GM12878 (cell line): ENCODE results near the gene TMEM181. TPM values are rescaled to one million over a fixed set of nuclear protein-coding genes. Genes with fewer than 3 reads are reported as not detected.

Experiments used
- ATAC-seq: fragments of 200-7000 bp; cut with Tn5 transposase; 3 replicates; pipeline ENCODE4 v1.9.1; 2020; ENCODE audit warnings: mild to moderate bottlenecking, moderate library complexity
- BruUV-seq: library from RNA; stranded (reverse); fragments of 400-500 nt; replicated peaks from 2 replicates; lab custom pipeline; 2021; lab: Mats Ljungman, UMichigan
- CTCF ChIA-PET: fragments of 300-600 bp; sonication (Branson Sonifier 250); formaldehyde crosslinking; extraction: SDS; loops from one replicate; lab custom pipeline; 2021; ENCODE audit warnings: inconsistent platforms; lab: Yijun Ruan, JAX
- POLR2A ChIA-PET: fragments of 350-600 bp; formaldehyde crosslinking; extraction: SDS; loops from one replicate; lab custom pipeline; 2021; ENCODE audit warnings: inconsistent platforms; lab: Charles Lee
- RAD21 ChIA-PET: fragments of 300-600 bp; sonication (Branson Sonifier 250); formaldehyde crosslinking; loops from one replicate; lab custom pipeline; 2023; ENCODE audit warnings: antibody characterized with exemption; ENCODE audit not compliant: unreplicated experiment; lab: Charles Lee
- SMC1A ChIA-PET: fragments of 300-600 bp; sonication (Branson Sonifier 250); formaldehyde crosslinking; loops from one replicate; lab custom pipeline; 2023; ENCODE audit not compliant: unreplicated experiment, uncharacterized antibody; lab: Charles Lee
- DNase-seq: peaks from one replicate; pipeline ENCODE4 v3.0.0-alpha.2; 2011; ENCODE audit warnings: low read depth, low spot score
- FAIRE-seq: peaks from 3 replicates; lab custom pipeline; 2011; peaks lifted over from hg19 to GRCh38; lab: Jason Lieb, UNC
- H2AFZ ChIP-seq: 2 replicates; pipeline ENCODE4 v1.6.0; 2011; ENCODE audit warnings: low read depth, low read length, control low read depth; ENCODE audit not compliant: control insufficient read depth
- H3K27ac ChIP-seq: 2 replicates; pipeline ENCODE4 v1.5.1; 2011; ENCODE audit warnings: control low read depth; ENCODE audit not compliant: control insufficient read depth, insufficient read depth
- H3K27me3 ChIP-seq, 2 experiments: replicated peaks in 1 of 2; 2 replicates each; pipeline versions ENCODE4 v1.6.0 to v1.6.1; 2011; ENCODE audit warnings: low read length in 1 of 2; ENCODE audit not compliant: control insufficient read depth in 2 of 2, insufficient read depth in 2 of 2
- H3K36me3 ChIP-seq, 2 experiments: 2 replicates each; pipeline ENCODE4 v1.5.1; 2011; ENCODE audit warnings: low read length in 1 of 2; ENCODE audit not compliant: control insufficient read depth in 2 of 2, insufficient read depth in 2 of 2
- H3K4me1 ChIP-seq: 2 replicates; pipeline ENCODE4 v1.6.1; 2011; ENCODE audit warnings: mild to moderate bottlenecking, low read length, moderate library complexity, mixed read lengths; ENCODE audit not compliant: control insufficient read depth, insufficient read depth
- H3K4me2 ChIP-seq: 2 replicates; pipeline ENCODE4 v1.6.0; 2011; ENCODE audit warnings: control low read depth; ENCODE audit not compliant: control insufficient read depth, insufficient read depth
- H3K4me3 ChIP-seq: fragments of 200-600 bp; sonication (generic); 2 replicates; pipeline ENCODE4 v1.5.1; 2016
- H3K79me2 ChIP-seq: 2 replicates; pipeline ENCODE4 v1.6.0; 2011; ENCODE audit warnings: low read length; ENCODE audit not compliant: control insufficient read depth, insufficient read depth
- H3K9ac ChIP-seq: 2 replicates; pipeline ENCODE4 v1.8.0; 2011; ENCODE audit warnings: low read length, control low read depth, mixed read lengths; ENCODE audit not compliant: control insufficient read depth, insufficient read depth
- H3K9me3 ChIP-seq: replicated peaks from 3 replicates; pipeline ENCODE4 v1.5.1; 2011; ENCODE audit warnings: mild to moderate bottlenecking, low read length; ENCODE audit not compliant: control insufficient read depth, insufficient read depth
- H4K20me1 ChIP-seq: 2 replicates; pipeline ENCODE4 v1.6.0; 2011; ENCODE audit not compliant: control insufficient read depth, insufficient read depth
- CHD2 ChIP-seq: IDR thresholded peaks from 2 replicates; pipeline ENCODE4 v1.6.1; 2011; ENCODE audit warnings: low read depth, low read length, improper control_type of control experiment, borderline replicate concordance
- CREM ChIP-seq: IDR thresholded peaks from 2 replicates; pipeline ENCODE4 v1.6.1; 2014; ENCODE audit warnings: antibody characterized with exemption, low read depth
- EED ChIP-seq: sonication (generic); IDR thresholded peaks from 2 replicates; pipeline ENCODE4 v1.6.1; 2016; ENCODE audit warnings: antibody characterized with exemption, low read depth
- HDAC2 ChIP-seq: fragments of 200-600 bp; sonication (generic); IDR thresholded peaks from 2 replicates; pipeline ENCODE4 v1.6.1; 2017
- IKZF1 ChIP-seq: fragments of 450-650 bp; conservative IDR thresholded peaks from 2 replicates; pipeline ENCODE4 v1.6.1; 2017; ENCODE audit warnings: antibody characterized with exemption, mild to moderate bottlenecking
- NR2F1 ChIP-seq: fragments of 450-650 bp; conservative IDR thresholded peaks from 2 replicates; pipeline ENCODE4 v1.6.1; 2017; ENCODE audit warnings: mild to moderate bottlenecking
- SMC3 ChIP-seq: IDR thresholded peaks from 2 replicates; pipeline ENCODE4 v1.6.1; 2011; ENCODE audit warnings: low read length, improper control_type of control experiment, borderline replicate concordance
- TBL1XR1 ChIP-seq: IDR thresholded peaks from 2 replicates; pipeline ENCODE4 v1.6.1; 2012; ENCODE audit warnings: low read depth, low read length, improper control_type of control experiment
- TCF3 ChIP-seq: IDR thresholded peaks from 2 replicates; pipeline ENCODE4 v1.6.1; 2012; ENCODE audit warnings: low read depth, mild to moderate bottlenecking, low read length, borderline replicate concordance; ENCODE audit not compliant: insufficient read depth
- ZBED1 ChIP-seq: IDR thresholded peaks from 2 replicates; pipeline ENCODE4 v1.6.1; 2016; ENCODE audit warnings: borderline replicate concordance
- ZNF622 ChIP-seq: fragments of 450-650 bp; IDR thresholded peaks from 2 replicates; pipeline ENCODE4 v1.6.1; 2017; ENCODE audit warnings: mild to moderate bottlenecking, inconsistent platforms
- WGBS: methylation state at CpG from one replicate; pipeline ENCODE4 v1.1.6; 2016; ENCODE audit warnings: low lambda C conversion rate; ENCODE audit not compliant: insufficient replicate concordance, insufficient coverage; ENCODE audit errors: missing lambda C conversion rate; 5-methylcytosine and 5-hydroxymethylcytosine counted together
- in situ Hi-C: fragments of 300-500 bp; cut with MboI; formaldehyde crosslinking; loops from 9 replicates; pipeline ENCODE4 v1.14.3; 2018; ENCODE audit warnings: mixed read lengths
- intact Hi-C: fragments of 100-400 bp; cut with micrococcal nuclease; formaldehyde crosslinking; loops from one replicate; pipeline ENCODE4 v1.14.2; 2022; ENCODE audit not compliant: unreplicated experiment
- polyA plus RNA-seq, 11 experiments: library from polyadenylated mRNA; depleted of rRNA in 4 of 11; unstranded in 6 of 11; stranded (reverse) in 5 of 11; fragments of >200 nt; fragmentation: Nextera tagmentation in 4 of 11; fragmentation: Illumina TruSeq in 1 of 11; extraction: Ambion mirVana in 4 of 11; extraction: Trizol in 1 of 11; gene quantifications; 1 replicate in 1 of 11; 2 replicates in 10 of 11; pipeline versions ENCODE4 v1.2.1 to v1.2.3, GENCODE V29; 2011 to 2016; ENCODE audit warnings: inconsistent platforms in 2 of 11, missing spikeins in 2 of 11, low read depth in 1 of 11
- total RNA-seq, 4 experiments: library from RNA; depleted of rRNA in 3 of 4; stranded (reverse); fragments of >200 nt in 3 of 4; fragmentation: Illumina TruSeq in 1 of 4; extraction: Trizol in 1 of 4; gene quantifications; 2 replicates each; pipeline versions ENCODE4 v1.2.1 to v1.2.3, GENCODE V29; 2013 to 2021
- TF ChIP-seq, protein P1 (sequence below): fragments of 450-650 bp; IDR thresholded peaks from 2 replicates; pipeline ENCODE4 v1.6.1; 2017; ENCODE audit warnings: mild to moderate bottlenecking
- TF ChIP-seq, protein P2 (sequence below): fragments of 450-650 bp; IDR thresholded peaks from 2 replicates; pipeline ENCODE4 v1.6.1; 2017; ENCODE audit warnings: antibody characterized with exemption, mild to moderate bottlenecking, moderate library complexity
- TF ChIP-seq, protein P3 (sequence below): IDR thresholded peaks from 2 replicates; pipeline ENCODE4 v1.6.1; 2012; ENCODE audit warnings: low read depth, low read length, improper control_type of control experiment
- TF ChIP-seq, protein P4 (sequence below): fragments of 450-650 bp; formaldehyde crosslinking; IDR thresholded peaks from 2 replicates; pipeline ENCODE4 v1.4.0; 2022; ENCODE audit warnings: mild to moderate bottlenecking, moderate library complexity

Gene TMEM181
- total and polyA plus RNA-seq, 10 of the 15 experiments (the other 5 are each of a cell fraction or from before 2014, with no cell fraction given) = 1.5 to 7.9 (median 5.2) TPM

DNA sequence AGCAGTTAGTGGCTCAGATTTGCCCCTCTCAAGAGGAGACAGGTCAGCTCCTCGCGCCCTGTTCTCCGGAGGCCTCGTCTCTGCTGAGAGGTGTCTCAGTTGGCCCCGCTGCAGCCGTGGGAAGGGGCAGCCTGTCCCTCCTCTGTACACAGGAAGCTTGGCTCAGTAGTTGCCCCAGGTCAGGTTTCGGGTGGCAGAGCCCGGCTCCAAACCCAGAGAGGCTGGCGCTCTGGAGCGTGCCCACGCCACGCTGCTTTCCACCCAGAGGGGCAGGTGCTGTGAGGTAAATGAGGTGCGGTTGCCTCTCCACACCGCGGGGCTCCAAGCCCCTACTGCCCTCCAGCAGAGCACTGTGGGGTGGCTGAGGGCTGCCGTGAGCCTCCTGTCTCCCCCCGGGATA lies 68.7 kb downstream of the TMEM181 start:
- intact Hi-C loops = no loop called here
- whole genome bisulfite sequencing = 94% methylated on average over 17 of the region's 17 CpGs
- TF ChIP-seq TCF3 (no peak), HDAC2 (no peak), SMC3 (no peak), TBL1XR1 (no peak), ZBED1 (no peak), EED (no peak), ZNF622 (no peak), CREM (no peak), IKZF1 (no peak), CHD2 (no peak), NR2F1 (no peak)
- TF ChIP-seq, protein P1, sequence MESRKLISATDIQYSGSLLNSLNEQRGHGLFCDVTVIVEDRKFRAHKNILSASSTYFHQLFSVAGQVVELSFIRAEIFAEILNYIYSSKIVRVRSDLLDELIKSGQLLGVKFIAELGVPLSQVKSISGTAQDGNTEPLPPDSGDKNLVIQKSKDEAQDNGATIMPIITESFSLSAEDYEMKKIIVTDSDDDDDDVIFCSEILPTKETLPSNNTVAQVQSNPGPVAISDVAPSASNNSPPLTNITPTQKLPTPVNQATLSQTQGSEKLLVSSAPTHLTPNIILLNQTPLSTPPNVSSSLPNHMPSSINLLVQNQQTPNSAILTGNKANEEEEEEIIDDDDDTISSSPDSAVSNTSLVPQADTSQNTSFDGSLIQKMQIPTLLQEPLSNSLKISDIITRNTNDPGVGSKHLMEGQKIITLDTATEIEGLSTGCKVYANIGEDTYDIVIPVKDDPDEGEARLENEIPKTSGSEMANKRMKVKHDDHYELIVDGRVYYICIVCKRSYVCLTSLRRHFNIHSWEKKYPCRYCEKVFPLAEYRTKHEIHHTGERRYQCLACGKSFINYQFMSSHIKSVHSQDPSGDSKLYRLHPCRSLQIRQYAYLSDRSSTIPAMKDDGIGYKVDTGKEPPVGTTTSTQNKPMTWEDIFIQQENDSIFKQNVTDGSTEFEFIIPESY = no peak
- TF ChIP-seq, protein P2, sequence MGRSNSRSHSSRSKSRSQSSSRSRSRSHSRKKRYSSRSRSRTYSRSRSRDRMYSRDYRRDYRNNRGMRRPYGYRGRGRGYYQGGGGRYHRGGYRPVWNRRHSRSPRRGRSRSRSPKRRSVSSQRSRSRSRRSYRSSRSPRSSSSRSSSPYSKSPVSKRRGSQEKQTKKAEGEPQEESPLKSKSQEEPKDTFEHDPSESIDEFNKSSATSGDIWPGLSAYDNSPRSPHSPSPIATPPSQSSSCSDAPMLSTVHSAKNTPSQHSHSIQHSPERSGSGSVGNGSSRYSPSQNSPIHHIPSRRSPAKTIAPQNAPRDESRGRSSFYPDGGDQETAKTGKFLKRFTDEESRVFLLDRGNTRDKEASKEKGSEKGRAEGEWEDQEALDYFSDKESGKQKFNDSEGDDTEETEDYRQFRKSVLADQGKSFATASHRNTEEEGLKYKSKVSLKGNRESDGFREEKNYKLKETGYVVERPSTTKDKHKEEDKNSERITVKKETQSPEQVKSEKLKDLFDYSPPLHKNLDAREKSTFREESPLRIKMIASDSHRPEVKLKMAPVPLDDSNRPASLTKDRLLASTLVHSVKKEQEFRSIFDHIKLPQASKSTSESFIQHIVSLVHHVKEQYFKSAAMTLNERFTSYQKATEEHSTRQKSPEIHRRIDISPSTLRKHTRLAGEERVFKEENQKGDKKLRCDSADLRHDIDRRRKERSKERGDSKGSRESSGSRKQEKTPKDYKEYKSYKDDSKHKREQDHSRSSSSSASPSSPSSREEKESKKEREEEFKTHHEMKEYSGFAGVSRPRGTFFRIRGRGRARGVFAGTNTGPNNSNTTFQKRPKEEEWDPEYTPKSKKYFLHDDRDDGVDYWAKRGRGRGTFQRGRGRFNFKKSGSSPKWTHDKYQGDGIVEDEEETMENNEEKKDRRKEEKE = no peak
- TF ChIP-seq, protein P3, sequence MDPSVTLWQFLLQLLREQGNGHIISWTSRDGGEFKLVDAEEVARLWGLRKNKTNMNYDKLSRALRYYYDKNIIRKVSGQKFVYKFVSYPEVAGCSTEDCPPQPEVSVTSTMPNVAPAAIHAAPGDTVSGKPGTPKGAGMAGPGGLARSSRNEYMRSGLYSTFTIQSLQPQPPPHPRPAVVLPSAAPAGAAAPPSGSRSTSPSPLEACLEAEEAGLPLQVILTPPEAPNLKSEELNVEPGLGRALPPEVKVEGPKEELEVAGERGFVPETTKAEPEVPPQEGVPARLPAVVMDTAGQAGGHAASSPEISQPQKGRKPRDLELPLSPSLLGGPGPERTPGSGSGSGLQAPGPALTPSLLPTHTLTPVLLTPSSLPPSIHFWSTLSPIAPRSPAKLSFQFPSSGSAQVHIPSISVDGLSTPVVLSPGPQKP = no peak
- TF ChIP-seq, protein P4, sequence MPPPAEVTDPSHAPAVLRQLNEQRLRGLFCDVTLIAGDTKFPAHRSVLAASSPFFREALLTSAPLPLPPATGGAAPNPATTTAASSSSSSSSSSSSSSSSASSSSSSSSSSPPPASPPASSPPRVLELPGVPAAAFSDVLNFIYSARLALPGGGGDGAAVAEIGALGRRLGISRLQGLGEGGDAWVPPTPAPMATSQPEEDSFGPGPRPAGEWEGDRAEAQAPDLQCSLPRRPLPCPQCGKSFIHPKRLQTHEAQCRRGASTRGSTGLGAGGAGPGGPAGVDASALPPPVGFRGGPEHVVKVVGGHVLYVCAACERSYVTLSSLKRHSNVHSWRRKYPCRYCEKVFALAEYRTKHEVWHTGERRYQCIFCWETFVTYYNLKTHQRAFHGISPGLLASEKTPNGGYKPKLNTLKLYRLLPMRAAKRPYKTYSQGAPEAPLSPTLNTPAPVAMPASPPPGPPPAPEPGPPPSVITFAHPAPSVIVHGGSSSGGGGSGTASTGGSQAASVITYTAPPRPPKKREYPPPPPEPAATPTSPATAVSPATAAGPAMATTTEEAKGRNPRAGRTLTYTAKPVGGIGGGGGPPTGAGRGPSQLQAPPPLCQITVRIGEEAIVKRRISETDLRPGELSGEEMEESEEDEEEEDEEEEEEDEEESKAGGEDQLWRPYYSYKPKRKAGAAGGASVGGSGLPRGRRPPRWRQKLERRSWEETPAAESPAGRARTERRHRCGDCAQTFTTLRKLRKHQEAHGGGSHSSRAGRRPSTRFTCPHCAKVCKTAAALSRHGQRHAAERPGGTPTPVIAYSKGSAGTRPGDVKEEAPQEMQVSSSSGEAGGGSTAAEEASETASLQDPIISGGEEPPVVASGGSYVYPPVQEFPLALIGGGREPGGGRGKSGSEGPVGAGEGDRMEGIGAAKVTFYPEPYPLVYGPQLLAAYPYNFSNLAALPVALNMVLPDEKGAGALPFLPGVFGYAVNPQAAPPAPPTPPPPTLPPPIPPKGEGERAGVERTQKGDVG = no peak

More for the DNA sequence above, 68.7 kb downstream of the TMEM181 start:
- ATAC-seq (no peak), FAIRE-seq (no peak), DNase-seq (no peak)
- H4K20me1 ChIP-seq = no peaks in the 10 kb centered on the region
- H2AFZ ChIP-seq = no peak overlapping the region
- ChIA-PET POLR2A (no interaction called here), CTCF (interaction anchor here (0.7 to 3.0 kb wide), 3 partner anchors 23 to 407 kb away, joined by 3 to 18 read pairs (median 3); no protein-coding TSS in a partner anchor), SMC1A (interaction anchor here (1.1 to 3.4 kb wide), 2 partner anchors 21 to 63 kb away, joined by 5 to 12 read pairs; partner anchors contain the start of gene SYTL3), RAD21 (interaction anchor here (1.0 kb wide), 1 partner anchor 63 kb away, joined by 3 read pairs; no protein-coding TSS in a partner anchor)
- BruUV-seq = no TSS peak
- no peak overlapping the region for H3K27ac ChIP-seq
- H3K9ac ChIP-seq = no peak overlapping the region
- no peak overlapping the region for H3K4me2 ChIP-seq
- peaks cover 18 to 25% of the 10 kb centered on the region in 2 experiments for H3K36me3 ChIP-seq
- H3K9me3 ChIP-seq = no peaks in the 10 kb centered on the region; the same call in 2 of the 3 replicates
- no peaks in the 10 kb centered on the region for H3K4me1 ChIP-seq
- no peak overlapping the region for H3K4me3 ChIP-seq
- no peaks in the 10 kb centered on the region for H3K27me3 ChIP-seq
- in situ Hi-C loops = no loop called here
- H3K79me2 ChIP-seq = no peaks in the 10 kb centered on the region
